Measurements from ENCODE around the gene PAIP2. TPM values are rescaled to one million over a fixed set of nuclear protein-coding genes. Genes with fewer than 3 reads are reported as not detected.

PAIP2 gene
- polyA plus RNA-seq, 1 of the 3 experiments (the other 2 are of a cell fraction) = 73.2 TPM

DNA sequence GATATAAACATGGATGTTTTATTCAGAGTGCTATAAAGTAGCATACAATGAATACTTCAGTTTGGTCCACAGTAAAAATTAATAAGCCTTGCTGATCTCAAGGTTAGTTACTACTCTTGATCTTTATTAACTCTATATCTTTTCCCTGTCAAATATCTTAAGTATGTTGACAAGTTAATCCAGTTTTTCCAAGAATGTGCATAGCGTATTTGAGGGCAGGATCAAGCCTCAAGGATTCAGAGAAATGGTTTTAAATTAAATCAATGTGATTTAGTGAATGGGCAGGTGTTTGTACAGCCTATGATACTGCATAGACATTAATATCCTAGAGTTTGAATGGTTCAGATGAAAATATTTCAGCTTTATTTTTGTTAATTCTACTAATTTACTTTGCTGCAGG, 27.4 kb upstream of the PAIP2 start:
- no peak overlapping the region for H3K27ac ChIP-seq (ENCODE audit: low read depth in 2 of 2, low read length in 1 of 2)
- WGBS (ENCODE audit: low lambda C conversion rate) = 91% methylated on average over 1 of the region's 1 CpG
- DNase-seq = no peak
- no peak overlapping the region for H3K4me3 ChIP-seq (ENCODE audit: low read depth in 2 of 2, low read length in 1 of 2)
- H3K79me2 ChIP-seq (ENCODE audit: insufficient read depth) = peaks cover 100% of the 10 kb centered on the region
- CTCF ChIA-PET = interaction anchor here (1.8 kb wide), 1 partner anchor 17 kb away, joined by 6 read pairs; no protein-coding TSS in a partner anchor
- peaks cover 93% of the 10 kb centered on the region for H4K20me1 ChIP-seq (ENCODE audit: insufficient read depth)
- no peaks in the 10 kb centered on the region for H3K27me3 ChIP-seq (ENCODE audit: insufficient read depth)
- peaks cover 50 to 76% of the 10 kb centered on the region in 2 experiments for H3K36me3 ChIP-seq (replicated peaks in 1 of 2; ENCODE audit: control insufficient read depth in 1 of 2, insufficient read depth in 2 of 2, low read length in 1 of 2)
- no peaks in the 10 kb centered on the region for H3K9me3 ChIP-seq
- POLR2A ChIA-PET = no interaction called here
- no peak overlapping the region for H3K4me2 ChIP-seq
- H2AFZ ChIP-seq (ENCODE audit: low read depth) = no peak overlapping the region
- peaks cover 0 to 11% of the 10 kb centered on the region in 2 experiments; a peak in 3 of 4 replicates for H3K4me1 ChIP-seq (ENCODE audit: control insufficient read depth in 1 of 2, insufficient read depth in 2 of 2, low read depth in 1 of 2, low read length in 1 of 2)
- H3K9me2 ChIP-seq = no peaks in the 10 kb centered on the region
- H3K9ac ChIP-seq = no peak overlapping the region
- peaks cover 26% of the 10 kb centered on the region for H3F3A ChIP-seq (replicated peaks; ENCODE audit: insufficient read depth)
- no peak for TF ChIP-seq SMC3 (IDR thresholded peaks at IDR 0.05; ENCODE audit: low read depth, low read length)

DNA sequence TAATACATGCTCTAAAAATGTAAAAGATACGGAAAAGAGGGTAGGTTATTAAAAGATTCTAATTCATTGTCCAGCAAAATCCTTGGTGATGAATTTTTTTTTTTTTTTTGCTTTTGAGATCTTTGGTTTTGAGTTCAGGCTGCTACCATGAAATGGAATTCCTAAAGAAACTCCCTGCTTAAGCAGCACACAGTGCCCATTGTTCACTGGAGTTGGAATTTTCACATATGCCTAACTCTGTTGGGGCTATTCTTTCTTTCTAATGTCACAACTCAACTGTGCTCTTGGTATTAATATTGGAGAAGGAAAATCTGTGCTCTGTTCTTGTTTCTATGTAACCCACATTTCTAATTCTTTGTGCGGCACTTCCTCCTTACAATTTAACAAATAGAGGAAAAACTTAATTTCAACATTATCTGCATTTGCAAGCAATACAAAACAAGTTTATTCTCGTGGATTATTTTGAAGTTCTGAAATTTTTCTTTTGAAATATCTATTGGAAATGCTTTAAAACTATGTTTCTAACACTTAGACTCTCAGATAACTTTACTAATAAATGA, 26.5 kb upstream of the PAIP2 start:
- no peaks in the 10 kb centered on the region for H3K9me2 ChIP-seq
- peaks cover 30% of the 10 kb centered on the region for H3F3A ChIP-seq (replicated peaks; ENCODE audit: insufficient read depth)
- no peak for TF ChIP-seq ZBTB33 (IDR thresholded peaks at IDR 0.05; ENCODE audit: borderline replicate concordance, low read depth)
- TF ChIP-seq MXI1 (IDR thresholded peaks at IDR 0.05; ENCODE audit: low read depth, low read length) = no peak
- TF ChIP-seq EP300 (IDR thresholded peaks at IDR 0.05; ENCODE audit: borderline replicate concordance in 1 of 2, low read depth in 1 of 2, low read length in 1 of 2) = no peak
- no peak for TF ChIP-seq MAX (IDR thresholded peaks at IDR 0.05; ENCODE audit: low read depth)
- no peak for TF ChIP-seq NFIC (IDR thresholded peaks at IDR 0.05; ENCODE audit: borderline replicate concordance)
- no peak for TF ChIP-seq JUND (IDR thresholded peaks at IDR 0.05)
- no peak for TF ChIP-seq REST (IDR thresholded peaks at IDR 0.05; ENCODE audit: low read depth, low read length)
- TF ChIP-seq ELF1 (IDR thresholded peaks at IDR 0.05) = no peak
- no peak for TF ChIP-seq RAD21 (IDR thresholded peaks at IDR 0.05; ENCODE audit: low read length)
- TF ChIP-seq RCOR1 (IDR thresholded peaks at IDR 0.05; ENCODE audit: low read length) = no peak
- TF ChIP-seq FOSL2 (IDR thresholded peaks at IDR 0.05; ENCODE audit: borderline replicate concordance, low read depth) = no peak
- TF ChIP-seq, protein P1, sequence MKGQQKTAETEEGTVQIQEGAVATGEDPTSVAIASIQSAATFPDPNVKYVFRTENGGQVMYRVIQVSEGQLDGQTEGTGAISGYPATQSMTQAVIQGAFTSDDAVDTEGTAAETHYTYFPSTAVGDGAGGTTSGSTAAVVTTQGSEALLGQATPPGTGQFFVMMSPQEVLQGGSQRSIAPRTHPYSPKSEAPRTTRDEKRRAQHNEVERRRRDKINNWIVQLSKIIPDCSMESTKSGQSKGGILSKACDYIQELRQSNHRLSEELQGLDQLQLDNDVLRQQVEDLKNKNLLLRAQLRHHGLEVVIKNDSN (IDR thresholded peaks at IDR 0.05; ENCODE audit: borderline replicate concordance, low read depth) = no peak
- POLR2A ChIA-PET = no interaction called here
- no peak overlapping the region for H3K4me2 ChIP-seq
- H3K9ac ChIP-seq = no peak overlapping the region
- peaks cover 0 to 11% of the 10 kb centered on the region in 2 experiments; a peak in 3 of 4 replicates for H3K4me1 ChIP-seq (ENCODE audit: control insufficient read depth in 1 of 2, insufficient read depth in 2 of 2, low read depth in 1 of 2, low read length in 1 of 2)
- peak overlapping the region in 1 of 2 experiments; percentile 1; a peak in 1 of 4 replicates for H3K27ac ChIP-seq (ENCODE audit: low read depth in 2 of 2, low read length in 1 of 2)
- peaks cover 48 to 77% of the 10 kb centered on the region in 2 experiments for H3K36me3 ChIP-seq (replicated peaks in 1 of 2; ENCODE audit: control insufficient read depth in 1 of 2, insufficient read depth in 2 of 2, low read length in 1 of 2)
- H3K9me3 ChIP-seq = no peaks in the 10 kb centered on the region
- H3K79me2 ChIP-seq (ENCODE audit: insufficient read depth) = peaks cover 100% of the 10 kb centered on the region
- H4K20me1 ChIP-seq (ENCODE audit: insufficient read depth) = peaks cover 84% of the 10 kb centered on the region
- H2AFZ ChIP-seq (ENCODE audit: low read depth) = no peak overlapping the region
- no peak overlapping the region for H3K4me3 ChIP-seq (ENCODE audit: low read depth in 2 of 2, low read length in 1 of 2)
- H3K27me3 ChIP-seq (ENCODE audit: insufficient read depth) = no peaks in the 10 kb centered on the region
- CTCF ChIA-PET = interaction anchor here (1.8 kb wide), 1 partner anchor 18 kb away, joined by 6 read pairs; no protein-coding TSS in a partner anchor
- no peak for DNase-seq
- 89% methylated on average over 3 of the region's 3 CpGs for WGBS (ENCODE audit: low lambda C conversion rate)

Measured in SK-N-SH (cell line).